ENCODE measurements around the gene PODN.

The PODN gene

GRCh38 chr1:53125122-53125521 lies 63.1 kb downstream of the PODN start:
- Histone ChIP-seq H3K27me3 (ENCODE audit: control insufficient read depth, insufficient read depth, low read length) (peaks cover 3% of the 10 kb centered on the region), H3K4me3 (ENCODE audit: low read depth, low read length) (no peak overlapping the region), H3K36me3 (ENCODE audit: control insufficient read depth, insufficient read depth, low read length) (no peaks in the 10 kb centered on the region), H3K9me3 (ENCODE audit: control insufficient read depth, insufficient read depth, low read length) (no peaks in the 10 kb centered on the region), H3K4me1 (ENCODE audit: control insufficient read depth, insufficient read depth, low read length) (no peaks in the 10 kb centered on the region), H3K9ac (ENCODE audit: low read depth, low read length) (no peak overlapping the region)

DNA sequence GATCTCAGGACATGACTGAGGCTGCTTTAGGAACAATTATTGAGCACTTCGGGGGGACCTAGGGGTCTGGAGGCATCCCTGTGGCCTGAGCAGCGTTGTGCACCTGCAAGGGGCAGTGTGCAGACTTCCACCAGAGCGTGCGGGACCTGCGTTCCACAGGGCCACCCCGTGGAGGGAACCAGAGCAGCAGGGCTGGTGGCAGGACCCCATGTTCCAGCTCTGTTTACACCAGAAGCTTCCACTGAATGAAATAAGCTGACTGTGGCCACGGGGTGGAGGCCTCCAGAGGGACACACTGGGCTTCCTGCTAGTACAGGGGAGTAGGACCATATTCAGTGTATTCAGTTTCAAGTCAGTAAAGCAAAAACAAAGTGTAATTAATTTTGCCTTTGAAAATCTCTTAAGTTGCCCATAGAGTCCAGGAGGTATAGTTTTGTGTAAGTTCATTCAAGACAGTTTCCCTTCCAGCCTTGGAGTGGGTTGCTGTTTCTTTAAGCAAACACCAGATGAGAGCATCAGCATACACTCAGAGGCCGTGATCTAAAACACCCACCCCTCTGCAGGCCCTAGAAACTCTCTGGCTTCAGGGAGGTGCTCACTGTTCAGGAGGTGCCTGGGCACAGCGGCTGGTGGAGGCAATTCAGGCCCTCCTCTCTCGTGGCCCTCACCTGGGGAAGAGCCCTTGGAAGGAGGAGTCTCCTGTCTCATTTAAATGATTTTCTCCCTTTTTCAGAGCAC lies 63.8 kb downstream of the PODN start:
- Histone ChIP-seq H3K9me3 (ENCODE audit: control insufficient read depth, insufficient read depth, low read length) (no peaks in the 10 kb centered on the region), H3K27me3 (ENCODE audit: control insufficient read depth, insufficient read depth, low read length) (peaks cover 2% of the 10 kb centered on the region), H3K4me1 (ENCODE audit: control insufficient read depth, insufficient read depth, low read length) (no peaks in the 10 kb centered on the region), H3K4me3 (ENCODE audit: low read depth, low read length) (no peak overlapping the region), H3K9ac (ENCODE audit: low read depth, low read length) (no peak overlapping the region), H3K36me3 (ENCODE audit: control insufficient read depth, insufficient read depth, low read length) (no peaks in the 10 kb centered on the region)

- Histone ChIP-seq H3K27me3 (ENCODE audit: control insufficient read depth, insufficient read depth, low read length) (no peaks in the 10 kb centered on the region), H3K4me3 (ENCODE audit: low read depth, low read length) (no peak overlapping the region), H3K9ac (ENCODE audit: low read depth, low read length) (no peak overlapping the region)
Measured at GRCh38 chr1:53126495-53126894, 64.5 kb downstream of the PODN start.

GRCh38 chr1:53127546-53127945 lies 65.5 kb downstream of the PODN start:
- no peaks in the 10 kb centered on the region for H3K9me3 ChIP-seq (ENCODE audit: control insufficient read depth, insufficient read depth, low read length)
- H3K4me3 ChIP-seq (ENCODE audit: low read depth, low read length): no peak overlapping the region
- H3K9ac ChIP-seq (ENCODE audit: low read depth, low read length): no peak overlapping the region
- no peaks in the 10 kb centered on the region for H3K27me3 ChIP-seq (ENCODE audit: control insufficient read depth, insufficient read depth, low read length)
- H3K36me3 ChIP-seq (ENCODE audit: control insufficient read depth, insufficient read depth, low read length): no peaks in the 10 kb centered on the region
- H3K4me1 ChIP-seq (ENCODE audit: control insufficient read depth, insufficient read depth, low read length): no peaks in the 10 kb centered on the region

More at GRCh38 chr1:53126495-53126894, 64.5 kb downstream of the PODN start:
- Histone ChIP-seq H3K36me3 (ENCODE audit: control insufficient read depth, insufficient read depth, low read length) (no peaks in the 10 kb centered on the region), H3K4me1 (ENCODE audit: control insufficient read depth, insufficient read depth, low read length) (no peaks in the 10 kb centered on the region), H3K9me3 (ENCODE audit: control insufficient read depth, insufficient read depth, low read length) (no peaks in the 10 kb centered on the region)

- Histone ChIP-seq H3K9ac (ENCODE audit: low read depth, low read length) (no peak overlapping the region), H3K4me1 (ENCODE audit: control insufficient read depth, insufficient read depth, low read length) (no peaks in the 10 kb centered on the region), H3K36me3 (ENCODE audit: control insufficient read depth, insufficient read depth, low read length) (no peaks in the 10 kb centered on the region), H3K27me3 (ENCODE audit: control insufficient read depth, insufficient read depth, low read length) (no peaks in the 10 kb centered on the region), H3K9me3 (ENCODE audit: control insufficient read depth, insufficient read depth, low read length) (no peaks in the 10 kb centered on the region), H3K4me3 (ENCODE audit: low read depth, low read length) (no peak overlapping the region)
Measured at GRCh38 chr1:53128401-53128800, 66.4 kb downstream of the PODN start.

DNA sequence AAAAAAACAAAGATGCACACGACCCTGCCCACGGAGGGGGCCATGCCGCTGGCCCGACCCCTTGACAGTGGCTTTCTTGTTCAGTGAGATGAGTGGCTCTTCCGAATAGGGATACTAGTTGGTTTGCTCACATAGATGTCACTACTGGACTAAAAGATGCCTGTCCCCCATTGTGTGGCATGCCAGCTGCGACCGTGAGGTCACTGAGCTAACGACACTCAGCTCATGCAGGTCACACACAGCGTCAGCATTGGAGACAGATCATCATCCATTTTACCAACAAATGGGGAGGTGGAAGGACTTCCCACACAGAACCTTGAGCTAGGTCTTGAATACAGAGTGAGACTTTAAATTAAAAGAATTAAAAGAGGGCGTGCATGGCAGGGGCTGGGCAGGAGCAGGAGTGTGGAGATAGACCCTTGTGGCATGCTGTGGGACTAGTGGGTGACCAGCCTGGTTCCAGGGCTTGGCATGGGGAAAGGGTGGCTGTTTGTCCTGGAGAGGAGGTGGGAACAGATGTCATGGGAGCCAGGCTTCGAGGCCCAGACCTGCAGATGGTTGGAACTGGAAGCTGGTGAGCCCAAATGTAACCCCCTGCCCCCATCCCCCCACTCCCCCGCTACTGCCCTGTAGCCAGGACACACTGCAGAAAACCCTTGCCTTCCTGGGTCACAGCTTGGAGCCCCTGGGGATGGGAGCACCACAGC lies 68.0 kb downstream of the PODN start:
- H3K9me3 ChIP-seq (ENCODE audit: control insufficient read depth, insufficient read depth, low read length): no peaks in the 10 kb centered on the region
- no peak overlapping the region for H3K4me3 ChIP-seq (ENCODE audit: low read depth, low read length)
- H3K36me3 ChIP-seq (ENCODE audit: control insufficient read depth, insufficient read depth, low read length): no peaks in the 10 kb centered on the region
- no peaks in the 10 kb centered on the region for H3K4me1 ChIP-seq (ENCODE audit: control insufficient read depth, insufficient read depth, low read length)
- no peak overlapping the region for H3K9ac ChIP-seq (ENCODE audit: low read depth, low read length)
- no peaks in the 10 kb centered on the region for H3K27me3 ChIP-seq (ENCODE audit: control insufficient read depth, insufficient read depth, low read length)

DNA sequence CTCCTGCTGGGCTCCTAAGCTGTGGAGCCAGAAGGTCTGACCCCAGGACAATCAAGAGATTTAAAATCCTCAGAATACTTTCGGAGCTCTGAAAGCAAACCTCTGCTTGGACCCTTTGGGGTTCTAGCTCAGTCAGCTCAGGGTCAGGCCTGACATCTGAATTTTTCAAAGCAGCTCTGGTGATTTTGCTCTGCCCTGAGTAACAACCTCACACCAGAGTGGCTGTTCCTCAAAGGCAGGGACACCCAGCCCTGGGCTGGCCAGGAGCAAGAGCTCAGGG lies 68.5 kb downstream of the PODN start:
- no peak overlapping the region for H3K4me3 ChIP-seq (ENCODE audit: low read depth, low read length)
- H3K9me3 ChIP-seq (ENCODE audit: control insufficient read depth, insufficient read depth, low read length): no peaks in the 10 kb centered on the region
- no peaks in the 10 kb centered on the region for H3K36me3 ChIP-seq (ENCODE audit: control insufficient read depth, insufficient read depth, low read length)
- H3K9ac ChIP-seq (ENCODE audit: low read depth, low read length): no peak overlapping the region
- H3K27me3 ChIP-seq (ENCODE audit: control insufficient read depth, insufficient read depth, low read length): no peaks in the 10 kb centered on the region
- no peaks in the 10 kb centered on the region for H3K4me1 ChIP-seq (ENCODE audit: control insufficient read depth, insufficient read depth, low read length)

DNA sequence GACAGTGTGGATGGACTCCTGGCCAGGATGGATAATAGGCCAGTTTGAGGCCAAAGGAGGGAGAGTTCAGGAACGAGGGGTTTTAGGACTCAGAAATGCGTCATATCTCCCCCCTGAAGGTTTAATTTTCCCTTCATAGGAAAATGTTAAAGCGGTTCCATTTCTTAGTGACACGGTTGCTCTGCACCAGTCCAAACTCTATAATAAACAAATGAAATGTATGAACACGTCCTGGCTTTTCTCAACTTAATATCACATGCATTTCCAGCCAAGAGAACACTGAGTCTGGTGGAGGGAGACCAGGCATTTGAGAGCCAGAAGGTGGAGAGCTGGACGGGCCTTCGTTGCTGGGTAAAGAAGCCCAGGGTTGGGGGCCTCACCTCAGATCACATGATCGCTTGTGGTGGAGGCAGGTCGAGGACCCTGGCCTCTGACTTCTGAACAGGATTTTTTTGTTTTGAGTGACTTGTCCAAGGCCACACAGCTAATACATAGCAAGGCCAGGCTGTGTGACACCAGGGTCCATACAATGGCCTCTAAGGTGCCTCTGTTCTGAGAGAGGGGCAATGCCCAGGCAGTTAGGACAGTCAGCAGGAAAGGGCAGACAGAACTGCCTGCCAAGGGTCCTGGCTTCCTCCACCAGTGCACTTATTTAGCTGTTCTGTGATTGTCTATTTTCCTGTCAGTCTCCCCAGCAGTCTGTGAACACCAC lies 69.0 kb downstream of the PODN start:
- Histone ChIP-seq H3K4me3 (ENCODE audit: low read depth, low read length) (no peak overlapping the region), H3K27me3 (ENCODE audit: control insufficient read depth, insufficient read depth, low read length) (no peaks in the 10 kb centered on the region), H3K36me3 (ENCODE audit: control insufficient read depth, insufficient read depth, low read length) (no peaks in the 10 kb centered on the region), H3K4me1 (ENCODE audit: control insufficient read depth, insufficient read depth, low read length) (no peaks in the 10 kb centered on the region), H3K9me3 (ENCODE audit: control insufficient read depth, insufficient read depth, low read length) (no peaks in the 10 kb centered on the region), H3K9ac (ENCODE audit: low read depth, low read length) (no peak overlapping the region)

GRCh38 chr1:53131590-53131938 lies 69.6 kb downstream of the PODN start:
- no peak overlapping the region for H3K4me3 ChIP-seq (ENCODE audit: low read depth, low read length)
- no peaks in the 10 kb centered on the region for H3K9me3 ChIP-seq (ENCODE audit: control insufficient read depth, insufficient read depth, low read length)
- no peaks in the 10 kb centered on the region for H3K27me3 ChIP-seq (ENCODE audit: control insufficient read depth, insufficient read depth, low read length)
- no peak overlapping the region for H3K9ac ChIP-seq (ENCODE audit: low read depth, low read length)
- no peaks in the 10 kb centered on the region for H3K4me1 ChIP-seq (ENCODE audit: control insufficient read depth, insufficient read depth, low read length)
- H3K36me3 ChIP-seq (ENCODE audit: control insufficient read depth, insufficient read depth, low read length): no peaks in the 10 kb centered on the region

DNA sequence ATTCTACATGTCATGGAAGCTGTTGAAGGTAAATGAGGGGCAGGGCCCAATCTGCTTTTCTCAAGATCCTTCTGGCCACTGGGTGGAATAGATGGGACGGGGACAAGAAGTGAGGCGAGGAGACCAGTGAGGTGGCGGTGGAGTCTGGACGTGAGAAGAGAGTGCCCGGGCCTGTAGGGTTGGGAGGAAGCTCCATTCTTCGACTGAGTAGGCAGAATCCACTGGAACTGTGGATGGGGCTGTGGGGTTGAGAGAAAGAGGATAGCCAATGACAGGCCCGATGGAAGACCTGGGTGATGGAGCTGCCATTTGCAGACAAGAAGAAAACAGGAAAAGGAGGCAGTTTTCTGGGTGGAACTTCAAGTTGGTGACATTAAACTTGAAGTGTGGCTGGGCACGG lies 70.2 kb downstream of the PODN start:
- H3K4me1 ChIP-seq (ENCODE audit: control insufficient read depth, insufficient read depth, low read length): no peaks in the 10 kb centered on the region
- no peak overlapping the region for H3K4me3 ChIP-seq (ENCODE audit: low read depth, low read length)
- no peak overlapping the region for H3K9ac ChIP-seq (ENCODE audit: low read depth, low read length)
- no peaks in the 10 kb centered on the region for H3K36me3 ChIP-seq (ENCODE audit: control insufficient read depth, insufficient read depth, low read length)
- no peaks in the 10 kb centered on the region for H3K9me3 ChIP-seq (ENCODE audit: control insufficient read depth, insufficient read depth, low read length)
- no peaks in the 10 kb centered on the region for H3K27me3 ChIP-seq (ENCODE audit: control insufficient read depth, insufficient read depth, low read length)

GRCh38 chr1:53133261-53134041 lies 71.4 kb downstream of the PODN start:
- Histone ChIP-seq H3K4me1 (ENCODE audit: control insufficient read depth, insufficient read depth, low read length) (no peaks in the 10 kb centered on the region), H3K9ac (ENCODE audit: low read depth, low read length) (no peak overlapping the region), H3K9me3 (ENCODE audit: control insufficient read depth, insufficient read depth, low read length) (peaks cover 7% of the 10 kb centered on the region), H3K36me3 (ENCODE audit: control insufficient read depth, insufficient read depth, low read length) (no peaks in the 10 kb centered on the region), H3K27me3 (ENCODE audit: control insufficient read depth, insufficient read depth, low read length) (no peaks in the 10 kb centered on the region), H3K4me3 (ENCODE audit: low read depth, low read length) (no peak overlapping the region)

Measured in iPS-15b (cell line).